GM18858 (cell line): ENCODE results near the gene GATA3.
A peak's percentile ranks its signal among the peaks of the same experiment; 100 is the strongest.
"Not testable (repeated sequence)": the region's sequence is repeated elsewhere in the genome, so short reads cannot be mapped to it uniquely, and the experiment has no call there.

Source experiments
- ATAC-seq: cut with Tn5 transposase; IDR thresholded peaks from one replicate; pipeline ENCODE4 v1.9.1; 2021; ENCODE audit not compliant: unreplicated experiment

GATA3 gene

GRCh38 chr10:8054494-8055407, at the start of gene GATA3:
Gene GATA3 (plus strand): TSS chr10:8054688. CDS start chr10:8055656, 968 bp downstream.
- peak; percentile 21 for ATAC-seq

GRCh38 chr10:8006274-8006999, 48.1 kb upstream of the GATA3 start:
- ATAC-seq = no peak

GRCh38 chr10:8009031-8009430, 45.5 kb upstream of the GATA3 start:
- ATAC-seq = no peak

GRCh38 chr10:8013006-8013405, 41.5 kb upstream of the GATA3 start:
- ATAC-seq = no peak

- ATAC-seq = no peak
These were observed 40.9 kb upstream of the GATA3 start for GRCh38 chr10:8013619-8014018.

- ATAC-seq = no peak
These were observed 39.8 kb upstream of the GATA3 start for GRCh38 chr10:8014649-8015048.

- no peak for ATAC-seq
These were observed 37.2 kb upstream of the GATA3 start for GRCh38 chr10:8017277-8017676.

GRCh38 chr10:8023321-8023720, 31.2 kb upstream of the GATA3 start:
- no peak for ATAC-seq

- ATAC-seq = no peak
These were observed 30.6 kb upstream of the GATA3 start for GRCh38 chr10:8023851-8024250.

- no peak for ATAC-seq
These were observed 27.9 kb upstream of the GATA3 start for GRCh38 chr10:8026349-8027259.

- not testable (repeated sequence) for ATAC-seq
These were observed 23.3 kb upstream of the GATA3 start for GRCh38 chr10:8031211-8031610.

GRCh38 chr10:8032558-8032957, 21.9 kb upstream of the GATA3 start:
- ATAC-seq = no peak

GRCh38 chr10:8033812-8034465, 20.5 kb upstream of the GATA3 start:
- no peak for ATAC-seq

- no peak for ATAC-seq
These were observed 20.0 kb upstream of the GATA3 start for GRCh38 chr10:8034466-8035005.

- no peak for ATAC-seq
These were observed 19.4 kb upstream of the GATA3 start for GRCh38 chr10:8035006-8035640.

GRCh38 chr10:8035641-8036470, 18.6 kb upstream of the GATA3 start:
- no peak for ATAC-seq

- ATAC-seq = no peak
These were observed 17.8 kb upstream of the GATA3 start for GRCh38 chr10:8036506-8037198.

GRCh38 chr10:8037199-8037801, 17.2 kb upstream of the GATA3 start:
- no peak for ATAC-seq
